Stimulated activated CD8-positive, alpha-beta memory T cell treated with anti-CD3 and anti-CD28 coated beads, Interleukin-7, amount 100 ng/mL, for 48 hours (primary cell): Measurements from ENCODE around the gene MEX3A.
"Not testable (repeated sequence)": the region's sequence is repeated elsewhere in the genome, so short reads cannot be mapped to it uniquely, and the experiment has no call there.

Experiments
- DNase-seq, 2 donors: peaks; one replicate each; pipeline ENCODE4 v3.0.0-alpha.2; 2020; ENCODE audit warnings: low read depth in 1 of 2; ENCODE audit errors: extremely low read depth in 1 of 2

MEX3A gene

DNA sequence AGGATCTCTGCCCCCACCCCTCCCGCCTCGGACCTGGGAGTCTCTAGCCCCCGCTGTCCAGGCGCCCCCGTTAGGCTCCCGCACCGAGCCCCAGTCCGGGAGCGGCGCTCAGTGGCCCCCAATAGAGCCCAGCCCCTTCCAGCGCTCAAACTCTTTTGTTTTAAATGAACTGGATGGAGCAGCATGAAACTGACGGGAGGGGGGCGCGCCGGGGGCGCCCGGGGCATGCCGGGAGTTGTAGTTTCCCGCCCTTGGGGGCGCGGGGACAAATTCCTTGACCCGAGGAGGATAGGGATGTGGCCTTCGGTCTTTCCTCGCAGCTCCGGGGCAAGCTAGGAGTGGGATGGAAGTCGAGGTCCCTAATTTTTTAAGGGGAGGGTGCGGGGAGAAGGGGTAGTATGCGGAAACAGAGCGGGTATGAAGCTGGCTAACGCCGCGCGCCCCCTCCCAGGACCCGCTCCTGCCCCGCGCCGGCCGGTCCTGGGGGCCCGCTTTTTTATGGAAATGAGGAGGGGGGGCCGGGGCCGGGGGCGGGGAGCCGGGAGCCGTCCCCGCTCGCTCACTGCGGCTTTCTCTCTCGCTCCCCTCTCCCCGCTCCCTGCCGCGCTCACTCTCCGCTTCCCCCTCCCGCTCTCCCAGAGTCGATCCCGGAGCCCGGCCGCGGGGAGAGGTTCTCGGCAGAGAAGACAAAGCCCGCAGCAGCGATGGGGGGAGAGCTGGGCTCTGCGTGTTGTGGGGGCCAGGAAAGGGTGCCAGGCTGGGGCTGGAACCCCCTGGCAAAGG is at the start of gene MEX3A:
TSS of gene MEX3A (minus strand) at position 157 of the 783 bp plus-strand sequence. CDS start 467 bp downstream, outside the sequence.
- DNase-seq: peak in 1 of 2 donors; percentile 42

DNA sequence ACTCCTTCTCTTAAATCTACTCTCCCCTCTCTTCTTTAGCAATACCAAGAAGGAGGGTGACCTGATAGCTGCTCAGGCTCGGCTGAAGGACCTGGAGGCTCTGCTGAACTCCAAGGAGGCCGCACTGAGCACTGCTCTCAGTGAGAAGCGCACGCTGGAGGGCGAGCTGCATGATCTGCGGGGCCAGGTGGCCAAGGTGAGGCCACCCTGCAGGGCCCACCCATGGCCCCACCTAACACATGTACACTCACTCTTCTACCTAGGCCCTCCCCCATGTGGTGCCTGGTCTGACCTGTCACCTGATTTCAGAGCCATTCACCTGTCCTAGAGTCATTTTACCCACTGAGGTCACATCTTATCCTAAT is 48.3 kb upstream of the MEX3A start:
- no peak for DNase-seq

DNA sequence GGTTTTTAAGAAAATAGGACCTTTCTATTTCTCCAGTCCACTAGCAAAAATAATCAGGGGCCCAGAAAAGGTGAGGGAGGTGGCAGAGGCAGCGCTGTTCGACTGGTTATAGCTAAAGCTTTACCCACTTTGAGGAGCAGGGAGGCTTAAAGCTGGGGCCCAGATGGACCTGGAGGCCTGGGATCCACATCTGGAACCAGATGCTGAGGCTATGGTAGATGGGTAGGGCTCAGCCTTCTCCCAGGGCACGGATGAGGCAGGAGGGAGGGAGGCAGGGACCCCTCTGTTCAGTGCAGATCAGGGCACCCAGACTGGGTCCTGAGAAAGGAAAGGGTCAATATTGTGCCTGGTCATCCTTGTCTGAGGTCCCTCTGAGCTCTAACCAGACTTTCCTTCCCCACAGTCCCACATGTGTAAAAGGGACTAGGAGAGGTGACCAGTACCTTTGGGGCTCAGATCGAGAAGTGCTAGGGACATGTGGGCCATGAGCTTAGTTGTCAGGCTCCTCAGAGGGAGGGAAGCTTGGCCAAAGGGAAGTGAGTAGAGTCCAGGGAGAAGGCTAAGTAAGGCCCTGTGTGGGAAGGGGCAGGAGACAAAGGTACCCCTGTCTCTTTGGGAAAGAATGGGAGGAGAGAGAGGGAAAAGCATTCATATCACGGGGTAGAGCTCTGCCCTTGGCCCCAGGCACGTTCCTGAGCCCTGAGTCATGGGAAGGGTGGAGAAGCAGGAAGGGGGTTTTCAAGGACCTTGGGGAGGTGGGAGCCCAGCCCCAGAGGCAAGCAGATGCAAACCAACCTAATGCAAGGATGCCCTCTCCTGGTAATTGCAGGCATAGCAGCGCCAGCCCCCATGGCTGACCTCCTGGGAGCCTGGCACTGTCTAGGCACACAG is 47.7 kb upstream of the MEX3A start:
- DNase-seq: no peak

GRCh38 chr1:156128654-156129597 is 46.7 kb upstream of the MEX3A start:
- DNase-seq: no peak

DNA sequence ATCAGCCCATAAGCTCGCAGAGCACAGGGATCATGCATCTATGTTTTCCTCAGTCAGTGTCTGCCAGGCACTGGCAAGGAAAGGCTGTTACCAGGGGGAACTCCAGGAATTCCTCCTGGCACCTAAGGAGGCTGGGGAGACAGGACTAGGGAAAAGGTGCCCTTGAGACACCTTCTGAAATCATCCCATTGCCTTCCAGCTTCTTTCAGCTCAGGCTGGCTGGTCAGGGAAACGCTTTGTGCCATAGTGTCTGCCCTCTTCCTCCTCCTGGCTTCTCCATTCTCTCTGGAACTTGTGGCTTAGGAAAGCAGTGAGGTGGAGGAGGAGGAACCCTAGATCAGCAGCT is 46.0 kb upstream of the MEX3A start:
- DNase-seq: no peak

DNA sequence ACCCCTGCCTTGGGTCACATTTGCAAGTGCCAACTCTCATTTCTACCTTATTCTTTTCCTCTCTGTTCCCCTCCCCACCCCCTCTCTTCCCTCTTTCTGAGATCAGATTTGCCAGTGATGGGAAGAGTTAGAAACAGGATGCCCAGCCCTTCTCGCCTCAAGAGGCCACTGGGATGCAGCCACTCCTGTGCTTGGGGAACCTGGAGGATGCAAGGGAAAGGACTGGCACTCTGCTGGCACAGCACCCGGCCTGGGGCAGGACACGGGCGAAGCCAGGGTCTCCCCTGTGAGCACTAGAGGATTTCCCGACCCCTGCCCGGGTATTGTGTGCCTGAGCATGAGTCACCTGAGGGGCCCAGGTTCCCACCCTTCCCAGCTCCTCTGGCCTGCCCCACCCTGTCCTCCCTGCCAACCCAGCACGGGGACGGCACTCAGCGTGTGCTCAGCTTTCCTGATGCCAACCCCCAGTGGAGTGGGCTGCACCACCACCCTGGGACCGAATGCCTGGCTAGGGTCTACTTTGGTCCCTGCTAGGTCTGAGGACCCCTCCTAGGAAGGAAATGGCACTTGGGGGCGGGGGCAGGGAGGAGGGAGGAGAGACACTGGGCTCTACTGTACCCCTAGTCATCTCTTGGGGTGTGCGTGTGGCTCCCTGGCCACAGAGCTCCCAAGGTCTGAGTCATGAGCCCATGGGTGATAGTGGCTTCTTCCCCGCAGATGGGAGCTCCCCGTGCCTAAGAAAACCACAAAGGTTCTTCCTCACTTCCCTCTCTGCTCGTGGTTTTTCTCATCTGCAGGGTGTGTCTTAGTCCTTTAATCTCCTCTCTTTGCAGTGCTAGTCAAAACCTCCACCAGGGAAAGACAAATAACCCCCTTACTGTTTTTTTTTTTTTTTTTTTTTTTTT is 44.6 kb upstream of the MEX3A start:
- peak; percentile 80 to 91 for DNase-seq

DNA sequence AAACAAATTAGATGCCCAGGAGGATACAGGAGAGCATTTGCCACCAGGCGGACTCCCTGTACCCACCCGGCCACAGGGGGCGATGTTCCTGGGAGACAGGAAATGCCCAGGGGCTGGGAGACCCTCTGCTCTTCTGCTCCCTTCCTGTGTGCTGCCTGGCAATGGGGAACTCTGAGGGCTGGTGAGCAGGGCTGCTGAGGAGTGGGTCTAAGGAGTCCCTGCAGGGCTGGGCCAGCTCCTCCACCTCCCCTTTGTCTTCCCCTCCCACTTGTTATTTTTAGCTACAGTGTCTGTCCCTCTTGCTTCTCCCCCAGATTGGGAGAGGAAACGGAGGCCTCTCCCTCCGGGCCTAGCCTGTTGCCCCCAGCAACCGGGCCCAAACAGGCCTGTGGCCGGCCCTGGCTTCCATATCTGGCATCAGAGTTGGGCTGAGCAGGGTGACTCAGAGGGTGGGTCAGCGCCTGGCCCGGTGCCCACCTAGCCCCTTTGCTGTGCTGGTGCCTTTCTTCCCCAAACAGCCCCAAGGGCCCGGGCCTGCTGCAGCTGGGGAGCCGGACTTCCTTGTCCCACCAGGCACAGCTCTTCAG is 43.9 kb upstream of the MEX3A start:
- DNase-seq: peak in 1 of 2 donors; percentile 66

DNA sequence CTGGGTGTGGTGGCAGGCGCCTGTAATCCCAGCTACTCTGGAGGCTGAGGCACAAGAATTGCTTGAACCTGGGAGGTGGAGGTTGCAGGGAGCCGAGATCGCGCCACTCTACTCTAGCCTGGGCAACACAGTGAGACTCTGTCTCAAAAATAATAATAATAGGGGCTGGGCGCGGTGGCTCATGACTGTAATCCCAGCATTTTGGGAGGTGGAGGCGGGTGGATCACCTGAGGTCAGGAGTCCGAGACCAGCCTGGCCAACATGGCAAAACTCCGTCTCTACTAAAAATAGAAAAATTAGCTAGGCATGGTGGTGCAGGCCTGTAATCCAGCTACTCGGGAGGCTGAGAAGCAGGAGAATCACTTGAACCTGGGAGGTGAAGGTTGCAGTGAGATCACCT is 43.3 kb upstream of the MEX3A start:
- not testable (repeated sequence) for DNase-seq

DNA sequence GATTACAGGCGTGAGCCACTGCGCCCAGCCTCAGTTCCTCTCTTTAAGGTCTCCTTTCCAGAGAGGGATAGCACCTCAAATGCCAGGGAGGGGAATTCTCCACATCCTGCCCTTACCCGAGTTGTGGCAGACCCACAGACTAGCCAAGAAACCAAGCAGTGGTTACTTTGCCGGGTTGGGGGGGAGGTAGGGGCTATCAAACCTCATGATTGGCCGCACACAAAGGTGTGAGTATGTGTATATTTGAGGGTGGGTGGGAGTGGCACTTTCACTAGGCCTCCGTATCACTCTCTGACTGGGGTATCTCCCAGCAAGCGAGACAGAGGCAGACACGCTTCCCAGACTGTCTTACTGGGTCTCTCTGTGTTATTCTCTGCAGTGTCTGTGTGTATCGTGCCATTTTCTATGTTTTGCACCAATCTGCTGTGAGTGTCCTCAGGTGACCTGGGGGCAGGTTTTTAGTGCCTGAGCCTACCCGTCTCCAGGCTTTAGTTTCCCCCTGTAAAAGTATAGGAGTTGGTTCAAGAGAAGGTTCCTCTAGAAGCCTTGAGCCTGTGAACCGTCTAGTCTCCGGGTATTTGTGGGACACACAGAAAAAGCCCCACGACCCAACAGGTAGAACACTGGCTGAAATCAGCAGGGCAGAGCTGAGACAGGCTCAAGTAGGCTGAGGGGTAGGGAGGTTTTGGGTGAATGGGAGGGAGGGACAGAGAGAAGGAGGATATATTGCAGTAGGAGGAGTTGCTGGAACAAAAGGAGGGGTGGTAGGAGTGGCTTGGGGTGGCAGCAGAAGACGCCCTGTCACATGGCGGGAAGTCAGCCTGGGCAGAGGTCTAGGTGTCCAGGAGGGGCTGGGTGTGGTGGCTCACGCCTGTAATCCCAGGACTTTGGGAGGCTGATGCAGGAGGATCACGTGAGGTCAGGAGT is 42.6 kb upstream of the MEX3A start:
- DNase-seq: no peak

DNA sequence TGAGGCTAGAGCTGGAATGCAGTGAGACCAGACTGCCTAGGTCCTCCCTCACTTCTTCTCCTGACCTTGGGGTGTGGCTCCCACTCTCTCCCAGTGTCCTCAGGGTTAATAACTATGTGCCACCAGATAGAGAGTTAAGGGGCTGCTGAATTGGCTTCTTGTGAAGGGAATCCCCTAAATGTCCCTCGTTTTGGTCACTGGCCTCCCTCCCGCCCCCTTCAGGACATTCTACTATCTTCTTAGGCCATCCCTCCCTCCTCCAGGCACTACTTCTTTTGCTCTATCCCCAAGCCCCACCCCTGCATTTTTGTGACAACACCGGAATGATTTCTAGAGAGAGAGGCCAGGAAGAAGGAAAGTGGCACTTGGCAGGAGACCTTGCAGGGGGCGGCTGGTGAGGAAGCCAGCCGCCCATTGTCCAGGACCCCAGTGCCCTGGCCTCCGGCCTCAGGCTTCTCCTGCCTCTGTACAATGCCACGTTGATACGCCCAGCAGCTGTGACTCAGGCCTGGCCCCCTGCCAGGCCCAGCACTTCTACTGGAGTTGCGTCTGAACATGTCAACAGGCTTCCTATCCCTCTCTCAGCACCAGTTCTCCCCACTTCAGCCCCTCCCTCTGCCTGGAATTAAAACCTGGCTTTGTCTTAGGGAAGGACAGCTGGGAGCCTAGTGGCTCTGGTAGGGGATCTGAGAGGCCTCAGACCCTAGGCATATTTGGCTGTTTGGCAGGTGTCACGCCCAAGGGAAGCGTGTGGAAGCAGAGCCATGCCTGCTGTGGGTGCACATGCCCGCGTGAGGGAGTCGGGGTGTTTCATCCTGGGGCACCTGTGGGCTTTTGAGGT is 41.3 kb upstream of the MEX3A start:
- DNase-seq: no peak

DNA sequence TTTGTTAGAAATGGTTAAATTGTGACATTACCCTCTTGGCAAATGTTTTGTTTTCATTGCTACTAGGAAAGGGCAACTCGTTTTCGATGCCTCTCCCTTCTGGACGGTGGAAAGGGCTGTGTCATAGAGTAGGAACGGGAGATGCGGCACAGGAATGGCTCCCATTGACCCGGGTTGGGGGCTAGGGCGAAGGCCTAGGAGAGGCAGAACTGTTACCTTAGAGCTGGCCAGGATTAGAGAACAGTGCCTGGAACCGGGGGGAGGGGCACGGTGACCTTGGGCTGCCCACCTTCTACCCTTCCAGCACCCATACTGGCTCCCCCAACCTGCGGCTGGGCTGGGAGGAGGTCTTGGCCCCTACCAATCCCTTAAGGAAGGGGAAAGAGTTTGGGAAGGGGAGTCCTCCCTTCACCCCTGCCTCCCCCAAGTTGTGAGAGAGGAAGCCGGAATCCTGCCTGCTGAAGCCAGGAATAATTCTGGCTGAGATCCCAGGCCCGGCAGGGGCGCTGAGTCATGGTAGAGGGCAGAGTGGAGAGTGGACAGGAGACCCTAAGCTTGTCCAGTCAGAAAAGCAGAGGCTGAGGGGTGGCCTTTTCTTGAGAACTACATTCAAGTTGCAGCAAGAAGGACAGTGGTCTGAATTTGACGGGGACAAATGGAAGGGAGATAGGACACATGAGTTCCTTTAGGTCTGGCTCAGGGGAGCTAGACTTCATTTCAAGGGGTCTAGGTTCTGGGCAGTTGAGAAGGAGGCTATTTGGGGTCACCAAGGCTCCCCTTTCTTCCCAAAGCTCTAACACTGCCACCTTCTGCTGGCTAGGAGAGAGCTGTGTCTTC is 40.5 kb upstream of the MEX3A start:
- no peak for DNase-seq

GRCh38 chr1:156122086-156122485 is 39.8 kb upstream of the MEX3A start:
- DNase-seq: no peak

DNA sequence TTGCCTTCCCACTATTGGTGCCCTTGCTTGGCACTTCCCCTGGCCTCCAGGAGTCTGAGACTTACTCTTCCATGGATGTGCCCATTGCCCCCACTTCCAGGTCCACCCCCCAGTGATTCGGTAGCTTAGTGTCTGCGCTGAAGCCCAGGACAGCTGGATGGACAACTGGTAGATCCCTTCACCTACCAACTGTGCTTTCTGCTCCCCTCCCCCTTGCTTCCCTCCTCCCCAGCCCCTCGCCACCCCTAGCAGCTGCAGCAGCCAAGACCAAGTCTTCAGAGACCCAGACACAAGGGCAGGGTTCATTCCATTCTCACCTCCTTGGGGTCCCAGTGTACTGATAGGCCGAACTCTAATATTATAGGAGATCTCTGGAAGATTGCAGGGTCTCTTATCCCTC is 39.2 kb upstream of the MEX3A start:
- DNase-seq: no peak

- DNase-seq: not testable (repeated sequence)
Observed at GRCh38 chr1:156121005-156121404, 38.7 kb upstream of the MEX3A start.

GRCh38 chr1:156120318-156120717 is 38.1 kb upstream of the MEX3A start:
- no peak for DNase-seq

GRCh38 chr1:156119503-156120209 is 37.4 kb upstream of the MEX3A start:
- no peak for DNase-seq
